GM12878 (cell line): Measurements from ENCODE around the gene PPIL6. TPM values are rescaled to one million over a fixed set of nuclear protein-coding genes. Genes with fewer than 3 reads are reported as not detected.

Experiments
- ATAC-seq: fragments of 200-7000 bp; cut with Tn5 transposase; 3 replicates; pipeline ENCODE4 v1.9.1; 2020; ENCODE audit warnings: mild to moderate bottlenecking, moderate library complexity
- BruUV-seq: library from RNA; stranded (reverse); fragments of 400-500 nt; replicated peaks from 2 replicates; lab custom pipeline; 2021; lab: Mats Ljungman, UMichigan
- CTCF ChIA-PET: fragments of 300-600 bp; sonication (Branson Sonifier 250); formaldehyde crosslinking; extraction: SDS; loops from one replicate; lab custom pipeline; 2021; ENCODE audit warnings: inconsistent platforms; lab: Yijun Ruan, JAX
- POLR2A ChIA-PET: fragments of 350-600 bp; formaldehyde crosslinking; extraction: SDS; loops from one replicate; lab custom pipeline; 2021; ENCODE audit warnings: inconsistent platforms; lab: Charles Lee
- RAD21 ChIA-PET: fragments of 300-600 bp; sonication (Branson Sonifier 250); formaldehyde crosslinking; loops from one replicate; lab custom pipeline; 2023; ENCODE audit warnings: antibody characterized with exemption; ENCODE audit not compliant: unreplicated experiment; lab: Charles Lee
- SMC1A ChIA-PET: fragments of 300-600 bp; sonication (Branson Sonifier 250); formaldehyde crosslinking; loops from one replicate; lab custom pipeline; 2023; ENCODE audit not compliant: unreplicated experiment, uncharacterized antibody; lab: Charles Lee
- DNase-seq: peaks from one replicate; pipeline ENCODE4 v3.0.0-alpha.2; 2011; ENCODE audit warnings: low read depth, low spot score
- FAIRE-seq: peaks from 3 replicates; lab custom pipeline; 2011; peaks lifted over from hg19 to GRCh38; lab: Jason Lieb, UNC
- H2AFZ ChIP-seq: 2 replicates; pipeline ENCODE4 v1.6.0; 2011; ENCODE audit warnings: low read depth, low read length, control low read depth; ENCODE audit not compliant: control insufficient read depth
- H3K27ac ChIP-seq: 2 replicates; pipeline ENCODE4 v1.5.1; 2011; ENCODE audit warnings: control low read depth; ENCODE audit not compliant: control insufficient read depth, insufficient read depth
- H3K27me3 ChIP-seq, 2 experiments: replicated peaks in 1 of 2; 2 replicates each; pipeline versions ENCODE4 v1.6.0 to v1.6.1; 2011; ENCODE audit warnings: low read length in 1 of 2; ENCODE audit not compliant: control insufficient read depth in 2 of 2, insufficient read depth in 2 of 2
- H3K36me3 ChIP-seq, 2 experiments: 2 replicates each; pipeline ENCODE4 v1.5.1; 2011; ENCODE audit warnings: low read length in 1 of 2; ENCODE audit not compliant: control insufficient read depth in 2 of 2, insufficient read depth in 2 of 2
- H3K4me1 ChIP-seq: 2 replicates; pipeline ENCODE4 v1.6.1; 2011; ENCODE audit warnings: mild to moderate bottlenecking, low read length, moderate library complexity, mixed read lengths; ENCODE audit not compliant: control insufficient read depth, insufficient read depth
- H3K4me2 ChIP-seq: 2 replicates; pipeline ENCODE4 v1.6.0; 2011; ENCODE audit warnings: control low read depth; ENCODE audit not compliant: control insufficient read depth, insufficient read depth
- H3K4me3 ChIP-seq: fragments of 200-600 bp; sonication (generic); 2 replicates; pipeline ENCODE4 v1.5.1; 2016
- H3K79me2 ChIP-seq: 2 replicates; pipeline ENCODE4 v1.6.0; 2011; ENCODE audit warnings: low read length; ENCODE audit not compliant: control insufficient read depth, insufficient read depth
- H3K9ac ChIP-seq: 2 replicates; pipeline ENCODE4 v1.8.0; 2011; ENCODE audit warnings: low read length, control low read depth, mixed read lengths; ENCODE audit not compliant: control insufficient read depth, insufficient read depth
- H3K9me3 ChIP-seq: replicated peaks from 3 replicates; pipeline ENCODE4 v1.5.1; 2011; ENCODE audit warnings: mild to moderate bottlenecking, low read length; ENCODE audit not compliant: control insufficient read depth, insufficient read depth
- H4K20me1 ChIP-seq: 2 replicates; pipeline ENCODE4 v1.6.0; 2011; ENCODE audit not compliant: control insufficient read depth, insufficient read depth
- CEBPB ChIP-seq, 2 experiments: fragments of 150-350 bp in 1 of 2; IDR thresholded peaks; 2 replicates each; pipeline ENCODE4 v1.6.1; 2012 to 2014; ENCODE audit warnings: low read depth in 2 of 2, low read length in 2 of 2, borderline replicate concordance in 1 of 2, inconsistent platforms in 1 of 2
- E2F4 ChIP-seq: IDR thresholded peaks from 2 replicates; pipeline ENCODE4 v1.6.1; 2012; ENCODE audit warnings: low read depth, low read length, improper control_type of control experiment
- ELK1 ChIP-seq: IDR thresholded peaks from 2 replicates; pipeline ENCODE4 v1.6.1; 2012; ENCODE audit warnings: low read depth, low read length, improper control_type of control experiment
- GATAD2B ChIP-seq: fragments of 450-650 bp; conservative IDR thresholded peaks from 2 replicates; pipeline ENCODE4 v1.6.1; 2017; ENCODE audit warnings: low read depth, mild to moderate bottlenecking, moderate library complexity
- HDAC2 ChIP-seq: fragments of 200-600 bp; sonication (generic); IDR thresholded peaks from 2 replicates; pipeline ENCODE4 v1.6.1; 2017
- NFXL1 ChIP-seq: fragments of 450-650 bp; IDR thresholded peaks from 2 replicates; pipeline ENCODE4 v1.6.1; 2017; ENCODE audit warnings: antibody characterized with exemption, mild to moderate bottlenecking, borderline replicate concordance
- NFYA ChIP-seq: IDR thresholded peaks from 2 replicates; pipeline ENCODE4 v1.6.1; 2011; ENCODE audit warnings: low read depth, mild to moderate bottlenecking, low read length, improper control_type of control experiment, borderline replicate concordance
- PAX8 ChIP-seq: fragments of 450-650 bp; IDR thresholded peaks from 2 replicates; pipeline ENCODE4 v1.6.1; 2017; ENCODE audit warnings: mild to moderate bottlenecking, moderate library complexity
- RFX5 ChIP-seq: IDR thresholded peaks from 2 replicates; pipeline ENCODE4 v1.6.1; 2011; ENCODE audit warnings: low read depth, low read length, improper control_type of control experiment
- SKIL ChIP-seq: fragments of 450-650 bp; IDR thresholded peaks from 2 replicates; pipeline ENCODE4 v1.6.1; 2017; ENCODE audit warnings: mild to moderate bottlenecking, low read depth, inconsistent platforms; ENCODE audit not compliant: poor library complexity, severe bottlenecking
- USF2 ChIP-seq: IDR thresholded peaks from 2 replicates; pipeline ENCODE4 v1.6.1; 2011; ENCODE audit warnings: low read depth, low read length, improper control_type of control experiment, borderline replicate concordance
- ZZZ3 ChIP-seq: IDR thresholded peaks from 2 replicates; pipeline ENCODE4 v1.6.1; 2011; ENCODE audit warnings: low read depth; ENCODE audit not compliant: control insufficient read depth, insufficient read length
- WGBS: methylation state at CpG from one replicate; pipeline ENCODE4 v1.1.6; 2016; ENCODE audit warnings: low lambda C conversion rate; ENCODE audit not compliant: insufficient replicate concordance, insufficient coverage; ENCODE audit errors: missing lambda C conversion rate; 5-methylcytosine and 5-hydroxymethylcytosine counted together
- in situ Hi-C: fragments of 300-500 bp; cut with MboI; formaldehyde crosslinking; loops from 9 replicates; pipeline ENCODE4 v1.14.3; 2018; ENCODE audit warnings: mixed read lengths
- intact Hi-C: fragments of 100-400 bp; cut with micrococcal nuclease; formaldehyde crosslinking; loops from one replicate; pipeline ENCODE4 v1.14.2; 2022; ENCODE audit not compliant: unreplicated experiment
- polyA plus RNA-seq, 11 experiments: library from polyadenylated mRNA; depleted of rRNA in 4 of 11; unstranded in 6 of 11; stranded (reverse) in 5 of 11; fragments of >200 nt; fragmentation: Nextera tagmentation in 4 of 11; fragmentation: Illumina TruSeq in 1 of 11; extraction: Ambion mirVana in 4 of 11; extraction: Trizol in 1 of 11; gene quantifications; 1 replicate in 1 of 11; 2 replicates in 10 of 11; pipeline versions ENCODE4 v1.2.1 to v1.2.3, GENCODE V29; 2011 to 2016; ENCODE audit warnings: inconsistent platforms in 2 of 11, missing spikeins in 2 of 11, low read depth in 1 of 11
- total RNA-seq, 4 experiments: library from RNA; depleted of rRNA in 3 of 4; stranded (reverse); fragments of >200 nt in 3 of 4; fragmentation: Illumina TruSeq in 1 of 4; extraction: Trizol in 1 of 4; gene quantifications; 2 replicates each; pipeline versions ENCODE4 v1.2.1 to v1.2.3, GENCODE V29; 2013 to 2021
- TF ChIP-seq, protein P1 (sequence below): fragments of 450-650 bp; formaldehyde crosslinking; IDR thresholded peaks from 2 replicates; pipeline ENCODE4 v1.5.0; 2022; ENCODE audit warnings: mild to moderate bottlenecking, missing genetic modification characterization

The PPIL6 gene
- total and polyA plus RNA-seq, 10 of the 15 experiments (the other 5 are each of a cell fraction or from before 2014, with no cell fraction given) = 0.01 to 0.26 (median 0.12) TPM; not detected in 5

- POLR2A ChIA-PET = interaction anchor here (0.7 kb wide), 1 partner anchor 78 kb away, joined by 4 read pairs; no protein-coding TSS in a partner anchor
- no peak for DNase-seq
- in situ Hi-C loops = no loop called here
- no peak overlapping the region for H3K4me3 ChIP-seq
- SMC1A ChIA-PET = interaction anchor here (0.9 to 1.1 kb wide), 2 partner anchors 10 to 13 kb away, joined by 3 to 4 read pairs; no protein-coding TSS in a partner anchor
- CTCF ChIA-PET = no interaction called here
- H3K79me2 ChIP-seq = peaks cover 1% of the 10 kb centered on the region
- H3K4me2 ChIP-seq = no peak overlapping the region
- H4K20me1 ChIP-seq = no peaks in the 10 kb centered on the region; the same call in 1 of the 2 replicates
- peaks cover 6% of the 10 kb centered on the region; the same call in 2 of the 3 replicates for H3K9me3 ChIP-seq
- no peak for TF ChIP-seq CEBPB (IDR thresholded peaks at IDR 0.05; ENCODE audit: borderline replicate concordance in 1 of 2, low read depth in 2 of 2, low read length in 2 of 2)
- no peak for TF ChIP-seq PAX8
- no peak for TF ChIP-seq ZZZ3
- no peak for TF ChIP-seq NFXL1
- no peak for TF ChIP-seq RFX5
- TF ChIP-seq SKIL = no peak
- TF ChIP-seq E2F4 = no peak
- TF ChIP-seq ELK1 = no peak
- TF ChIP-seq HDAC2 = no peak
- TF ChIP-seq, protein P1, sequence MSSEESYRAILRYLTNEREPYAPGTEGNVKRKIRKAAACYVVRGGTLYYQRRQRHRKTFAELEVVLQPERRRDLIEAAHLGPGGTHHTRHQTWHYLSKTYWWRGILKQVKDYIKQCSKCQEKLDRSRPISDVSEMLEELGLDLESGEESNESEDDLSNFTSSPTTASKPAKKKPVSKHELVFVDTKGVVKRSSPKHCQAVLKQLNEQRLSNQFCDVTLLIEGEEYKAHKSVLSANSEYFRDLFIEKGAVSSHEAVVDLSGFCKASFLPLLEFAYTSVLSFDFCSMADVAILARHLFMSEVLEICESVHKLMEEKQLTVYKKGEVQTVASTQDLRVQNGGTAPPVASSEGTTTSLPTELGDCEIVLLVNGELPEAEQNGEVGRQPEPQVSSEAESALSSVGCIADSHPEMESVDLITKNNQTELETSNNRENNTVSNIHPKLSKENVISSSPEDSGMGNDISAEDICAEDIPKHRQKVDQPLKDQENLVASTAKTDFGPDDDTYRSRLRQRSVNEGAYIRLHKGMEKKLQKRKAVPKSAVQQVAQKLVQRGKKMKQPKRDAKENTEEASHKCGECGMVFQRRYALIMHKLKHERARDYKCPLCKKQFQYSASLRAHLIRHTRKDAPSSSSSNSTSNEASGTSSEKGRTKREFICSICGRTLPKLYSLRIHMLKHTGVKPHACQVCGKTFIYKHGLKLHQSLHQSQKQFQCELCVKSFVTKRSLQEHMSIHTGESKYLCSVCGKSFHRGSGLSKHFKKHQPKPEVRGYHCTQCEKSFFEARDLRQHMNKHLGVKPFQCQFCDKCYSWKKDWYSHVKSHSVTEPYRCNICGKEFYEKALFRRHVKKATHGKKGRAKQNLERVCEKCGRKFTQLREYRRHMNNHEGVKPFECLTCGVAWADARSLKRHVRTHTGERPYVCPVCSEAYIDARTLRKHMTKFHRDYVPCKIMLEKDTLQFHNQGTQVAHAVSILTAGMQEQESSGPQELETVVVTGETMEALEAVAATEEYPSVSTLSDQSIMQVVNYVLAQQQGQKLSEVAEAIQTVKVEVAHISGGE = no peak
- no peak for TF ChIP-seq USF2
- TF ChIP-seq NFYA = no peak
- no peak for TF ChIP-seq GATAD2B
- TF ChIP-seq, all 136 proteins: peak for 0
- ATAC-seq = no peak
- no TSS peak for BruUV-seq
- Histone ChIP-seq H3K9ac (no peak overlapping the region), H3K36me3 (peaks cover 8 to 51% of the 10 kb centered on the region in 2 experiments), H3K27ac (no peak overlapping the region), H3K4me1 (no peaks in the 10 kb centered on the region), H2AFZ (no peak overlapping the region), H3K27me3 (no peaks in the 10 kb centered on the region)
- no peak for FAIRE-seq
- RAD21 ChIA-PET = interaction anchor here (0.6 to 1.2 kb wide), 2 partner anchors 19 to 1581 kb away, joined by 3 to 5 read pairs; partner anchors contain the start of gene CD164
- intact Hi-C loops = no loop called here
- WGBS = 97% methylated on average over 2 of the region's 2 CpGs
Measured at GRCh38 chr6:109363753-109364152, 76.7 kb downstream of the PPIL6 start.
